PFSK-1 (cell line): ENCODE data around the gene BCL11A.

Experiments
- FOXP2 ChIP-seq: optimal IDR thresholded peaks from 2 replicates; pipeline ENCODE3; 2011; ENCODE audit warnings: borderline replicate concordance, control low read depth, inconsistent platforms; ENCODE audit not compliant: insufficient read depth; ENCODE audit errors: extremely low read length, extremely low read depth
- POLR2AphosphoS5 ChIP-seq: IDR thresholded peaks from 2 replicates; pipeline ENCODE4 v1.6.1; 2012; ENCODE audit warnings: low read depth, mild to moderate bottlenecking, control low read depth, low read length, moderate library complexity
- SIN3A ChIP-seq: IDR thresholded peaks from 2 replicates; pipeline ENCODE4 v1.6.1; 2012; ENCODE audit warnings: mild to moderate bottlenecking, low read length, moderate library complexity, borderline replicate concordance; ENCODE audit not compliant: insufficient read depth
- TAF1 ChIP-seq: IDR thresholded peaks from 2 replicates; pipeline ENCODE4 v1.6.1; 2012; ENCODE audit warnings: low read length, control low read depth, borderline replicate concordance; ENCODE audit not compliant: insufficient read depth
- TF ChIP-seq, protein P1 (sequence below), 2 experiments: IDR thresholded peaks; 2 replicates each; pipeline versions ENCODE4 v1.6.1 to v1.8.0; 2011 to 2012; ENCODE audit warnings: low read depth in 2 of 2, low read length in 2 of 2, control low read depth in 1 of 2, inconsistent platforms in 1 of 2, mild to moderate bottlenecking in 1 of 2, moderate library complexity in 1 of 2; ENCODE audit not compliant: insufficient read depth in 1 of 2

- TF ChIP-seq POLR2AphosphoS5, result no peak
- TF ChIP-seq TAF1, result no peak
- no peak for TF ChIP-seq FOXP2
- TF ChIP-seq, protein P1, sequence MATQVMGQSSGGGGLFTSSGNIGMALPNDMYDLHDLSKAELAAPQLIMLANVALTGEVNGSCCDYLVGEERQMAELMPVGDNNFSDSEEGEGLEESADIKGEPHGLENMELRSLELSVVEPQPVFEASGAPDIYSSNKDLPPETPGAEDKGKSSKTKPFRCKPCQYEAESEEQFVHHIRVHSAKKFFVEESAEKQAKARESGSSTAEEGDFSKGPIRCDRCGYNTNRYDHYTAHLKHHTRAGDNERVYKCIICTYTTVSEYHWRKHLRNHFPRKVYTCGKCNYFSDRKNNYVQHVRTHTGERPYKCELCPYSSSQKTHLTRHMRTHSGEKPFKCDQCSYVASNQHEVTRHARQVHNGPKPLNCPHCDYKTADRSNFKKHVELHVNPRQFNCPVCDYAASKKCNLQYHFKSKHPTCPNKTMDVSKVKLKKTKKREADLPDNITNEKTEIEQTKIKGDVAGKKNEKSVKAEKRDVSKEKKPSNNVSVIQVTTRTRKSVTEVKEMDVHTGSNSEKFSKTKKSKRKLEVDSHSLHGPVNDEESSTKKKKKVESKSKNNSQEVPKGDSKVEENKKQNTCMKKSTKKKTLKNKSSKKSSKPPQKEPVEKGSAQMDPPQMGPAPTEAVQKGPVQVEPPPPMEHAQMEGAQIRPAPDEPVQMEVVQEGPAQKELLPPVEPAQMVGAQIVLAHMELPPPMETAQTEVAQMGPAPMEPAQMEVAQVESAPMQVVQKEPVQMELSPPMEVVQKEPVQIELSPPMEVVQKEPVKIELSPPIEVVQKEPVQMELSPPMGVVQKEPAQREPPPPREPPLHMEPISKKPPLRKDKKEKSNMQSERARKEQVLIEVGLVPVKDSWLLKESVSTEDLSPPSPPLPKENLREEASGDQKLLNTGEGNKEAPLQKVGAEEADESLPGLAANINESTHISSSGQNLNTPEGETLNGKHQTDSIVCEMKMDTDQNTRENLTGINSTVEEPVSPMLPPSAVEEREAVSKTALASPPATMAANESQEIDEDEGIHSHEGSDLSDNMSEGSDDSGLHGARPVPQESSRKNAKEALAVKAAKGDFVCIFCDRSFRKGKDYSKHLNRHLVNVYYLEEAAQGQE (IDR thresholded peaks at IDR 0.05; ENCODE audit: insufficient read depth in 1 of 2, low read depth in 2 of 2, low read length in 2 of 2), result no peak
- no peak for TF ChIP-seq SIN3A
Measured at GRCh38 chr2:60481257-60481656, 72.2 kb downstream of the BCL11A start.
